A549 (cell line): ENCODE results near the gene VPS52. TPM values are rescaled to one million over a fixed set of nuclear protein-coding genes. Genes with fewer than 3 reads are reported as not detected.

ENCODE experiments used
- ATAC-seq, 2 experiments: fragments of 200-7000 bp in 1 of 2; fragments of >200 bp in 1 of 2; cut with Nextera tagmentation in 1 of 2; cut with Tn5 transposase in 1 of 2; 3 replicates each; pipeline versions ENCODE4 v1.8.0 to v1.9.1; 2018 to 2020; ENCODE audit warnings: mild to moderate bottlenecking in 1 of 2, moderate library complexity in 1 of 2
- CTCF ChIA-PET: fragments of 300-600 bp; sonication (Branson Sonifier 250); formaldehyde crosslinking; extraction: SDS; loops from one replicate; lab custom pipeline; 2021; ENCODE audit warnings: antibody characterized with exemption, inconsistent platforms; lab: Yijun Ruan, JAX
- POLR2A ChIA-PET: fragments of 350-600 bp; formaldehyde crosslinking; extraction: SDS; loops from one replicate; lab custom pipeline; 2021; ENCODE audit warnings: antibody characterized with exemption, inconsistent platforms; lab: Yijun Ruan, JAX
- DNase-seq, 2 experiments: peaks; one replicate each; pipeline versions ENCODE4 v3.0.0 to v3.0.0-alpha.2; 2011 to 2016; ENCODE audit warnings: low read depth in 1 of 2, low spot score in 1 of 2
- FAIRE-seq: peaks from 2 replicates; lab custom pipeline; 2011; peaks lifted over from hg19 to GRCh38; lab: Jason Lieb, UNC
- H3K27ac ChIP-seq, 2 experiments: fragments of >200 bp; sonication (Bioruptor Twin); formaldehyde crosslinking; 3 replicates each; pipeline ENCODE4 v1.5.1; 2016 to 2017
- H3K4me1 ChIP-seq: fragments of >200 bp; sonication (Bioruptor Twin); formaldehyde crosslinking; 3 replicates; pipeline ENCODE4 v1.6.1; 2016
- H3K4me2 ChIP-seq: fragments of >200 bp; sonication (Bioruptor Twin); formaldehyde crosslinking; 3 replicates; pipeline ENCODE4 v1.6.1; 2016
- H3K4me3 ChIP-seq: fragments of >200 bp; sonication (Bioruptor Twin); formaldehyde crosslinking; 3 replicates; pipeline ENCODE4 v1.5.1; 2016
- H3K9me3 ChIP-seq: fragments of >200 bp; sonication (Bioruptor Twin); formaldehyde crosslinking; 3 replicates; pipeline ENCODE4 v1.6.1; 2016
- CBX2 ChIP-seq: fragments of 200-600 bp; sonication (generic); IDR thresholded peaks from 2 replicates; pipeline ENCODE4 v1.6.1; 2016; ENCODE audit warnings: low read depth, mild to moderate bottlenecking, borderline replicate concordance
- CEBPB ChIP-seq, 2 experiments: fragments of >200 bp in 1 of 2; sonication (Bioruptor Twin) in 1 of 2; formaldehyde crosslinking in 1 of 2; IDR thresholded peaks; 2 replicates each; pipeline ENCODE4 v1.6.1; 2012 to 2016
- CHD2 ChIP-seq: fragments of 150-350 bp; IDR thresholded peaks from 2 replicates; pipeline ENCODE4 v1.6.1; 2014; ENCODE audit warnings: low read length; ENCODE audit not compliant: partially characterized antibody
- CHD4 ChIP-seq: fragments of 200-600 bp; sonication (generic); IDR thresholded peaks from 2 replicates; pipeline ENCODE4 v1.6.1; 2016; ENCODE audit warnings: antibody characterized with exemption, mild to moderate bottlenecking, borderline replicate concordance
- EHMT2 ChIP-seq: fragments of 200-600 bp; sonication (generic); IDR thresholded peaks from 2 replicates; pipeline ENCODE4 v1.6.1; 2016; ENCODE audit warnings: antibody characterized with exemption, low read depth, mild to moderate bottlenecking, moderate library complexity
- EP300 ChIP-seq, 2 experiments: fragments of >200 bp; sonication (Bioruptor Twin); formaldehyde crosslinking; IDR thresholded peaks; 2 replicates in 1 of 2; 3 replicates in 1 of 2; pipeline ENCODE4 v1.6.1; 2016 to 2017
- GATA3 ChIP-seq: IDR thresholded peaks from 2 replicates; pipeline ENCODE4 v1.6.1; 2012; ENCODE audit warnings: borderline replicate concordance
- HDAC2 ChIP-seq: fragments of 200-600 bp; sonication (generic); IDR thresholded peaks from 2 replicates; pipeline ENCODE4 v1.6.1; 2016
- HOXA7 ChIP-seq: fragments of 250-450 bp; sonication (Bioruptor Pico); IDR thresholded peaks from 2 replicates; pipeline ENCODE4 v1.5.0; 2020; ENCODE audit warnings: mild to moderate bottlenecking, moderate library complexity
- HOXB5 ChIP-seq: fragments of 250-450 bp; sonication (Bioruptor Pico); IDR thresholded peaks from 2 replicates; pipeline ENCODE4 v1.5.0; 2020; ENCODE audit warnings: mild to moderate bottlenecking, moderate library complexity
- JUNB ChIP-seq: fragments of >200 bp; sonication (Bioruptor Twin); formaldehyde crosslinking; IDR thresholded peaks from 2 replicates; pipeline ENCODE4 v1.6.1; 2016
- KDM1A ChIP-seq: fragments of 200-600 bp; sonication (generic); IDR thresholded peaks from 2 replicates; pipeline ENCODE4 v1.6.1; 2016; ENCODE audit warnings: low read depth, mild to moderate bottlenecking
- MAFK ChIP-seq: fragments of 450-650 bp; IDR thresholded peaks from 2 replicates; pipeline ENCODE4 v1.6.1; 2014; ENCODE audit not compliant: partially characterized antibody
- MAZ ChIP-seq: fragments of 150-350 bp; IDR thresholded peaks from 2 replicates; pipeline ENCODE4 v1.6.1; 2014; ENCODE audit warnings: antibody characterized with exemption, low read depth, low read length, borderline replicate concordance
- MYC ChIP-seq: IDR thresholded peaks from 2 replicates; pipeline ENCODE4 v1.6.1; 2012; ENCODE audit warnings: mild to moderate bottlenecking, inconsistent platforms, low read length, improper control_type of control experiment, borderline replicate concordance
- NFE2L2 ChIP-seq: fragments of 150-350 bp; conservative IDR thresholded peaks from 2 replicates; pipeline ENCODE4 v1.6.1; 2014; ENCODE audit warnings: low read length
- NPAS2 ChIP-seq: fragments of 250-450 bp; sonication (Bioruptor Pico); IDR thresholded peaks from 2 replicates; pipeline ENCODE4 v1.8.0; 2022; ENCODE audit warnings: mild to moderate bottlenecking, moderate library complexity, borderline replicate concordance
- NR3C1 ChIP-seq: fragments of >200 bp; sonication (Bioruptor Twin); formaldehyde crosslinking; IDR thresholded peaks from 3 replicates; pipeline ENCODE4 v1.6.1; 2017
- PHF8 ChIP-seq: fragments of 200-600 bp; sonication (generic); IDR thresholded peaks from 2 replicates; pipeline ENCODE4 v1.6.1; 2016; ENCODE audit warnings: low read depth, mild to moderate bottlenecking, antibody characterized with exemption, moderate library complexity, borderline replicate concordance
- RARB ChIP-seq: fragments of 250-450 bp; sonication (Bioruptor Pico); IDR thresholded peaks from 2 replicates; pipeline ENCODE4 v1.8.0; 2021; ENCODE audit warnings: mild to moderate bottlenecking, moderate library complexity
- RCOR1 ChIP-seq: fragments of 150-350 bp; IDR thresholded peaks from 2 replicates; pipeline ENCODE4 v1.6.1; 2014; ENCODE audit warnings: antibody characterized with exemption, low read length, low read depth
- SMC3 ChIP-seq: fragments of >200 bp; sonication (Bioruptor Twin); formaldehyde crosslinking; IDR thresholded peaks from 3 replicates; pipeline ENCODE4 v1.6.1; 2018; ENCODE audit warnings: inconsistent platforms
- TFCP2L1 ChIP-seq: fragments of 250-450 bp; sonication (Bioruptor Pico); IDR thresholded peaks from 2 replicates; pipeline ENCODE4 v1.5.0; 2021; ENCODE audit warnings: mild to moderate bottlenecking
- ZC3H11A ChIP-seq: fragments of 450-650 bp; IDR thresholded peaks from 2 replicates; pipeline ENCODE4 v1.6.1; 2014; ENCODE audit warnings: antibody characterized with exemption, mild to moderate bottlenecking
- WGBS: methylation state at CpG from one replicate; pipeline ENCODE4 v1.1.6; 2017; ENCODE audit errors: missing lambda C conversion rate; 5-methylcytosine and 5-hydroxymethylcytosine counted together
- polyA plus RNA-seq, 4 experiments: library from polyadenylated mRNA; depleted of rRNA in 3 of 4; stranded (reverse); fragments of >200 nt; fragmentation: RNase III in 1 of 4; extraction: RNeasy Plus Mini Kit Qiagen cat#74134 plus additional on column Dnase treatment in 1 of 4; gene quantifications; 2 replicates in 3 of 4; 3 replicates in 1 of 4; pipeline ENCODE4 v1.2.3, GENCODE V29; 2011 to 2017
- TF ChIP-seq, protein P1 (sequence below): fragments of 150-350 bp; IDR thresholded peaks from 2 replicates; pipeline ENCODE4 v1.6.1; 2014; ENCODE audit warnings: low read depth, mild to moderate bottlenecking, low read length
- TF ChIP-seq, protein P2 (sequence below): IDR thresholded peaks from 2 replicates; pipeline ENCODE4 v1.6.1; 2012
- TF ChIP-seq, protein P3 (sequence below): fragments of 200-600 bp; sonication (generic); IDR thresholded peaks from 2 replicates; pipeline ENCODE4 v1.6.1; 2016; ENCODE audit warnings: antibody characterized with exemption, mild to moderate bottlenecking, moderate library complexity
- TF ChIP-seq, protein P4 (sequence below): fragments of 250-450 bp; sonication (Bioruptor Pico); IDR thresholded peaks from 2 replicates; pipeline ENCODE4 v1.5.0; 2021; ENCODE audit warnings: mild to moderate bottlenecking, moderate library complexity, borderline replicate concordance
- TF ChIP-seq, protein P5 (sequence below): fragments of 450-650 bp; IDR thresholded peaks from 2 replicates; pipeline ENCODE4 v1.6.1; 2014; ENCODE audit warnings: antibody characterized with exemption

Gene VPS52
- polyA plus RNA-seq, 2 of the 4 experiments (the other 2 are of a cell fraction), result 22.8 to 38.9 TPM

DNA sequence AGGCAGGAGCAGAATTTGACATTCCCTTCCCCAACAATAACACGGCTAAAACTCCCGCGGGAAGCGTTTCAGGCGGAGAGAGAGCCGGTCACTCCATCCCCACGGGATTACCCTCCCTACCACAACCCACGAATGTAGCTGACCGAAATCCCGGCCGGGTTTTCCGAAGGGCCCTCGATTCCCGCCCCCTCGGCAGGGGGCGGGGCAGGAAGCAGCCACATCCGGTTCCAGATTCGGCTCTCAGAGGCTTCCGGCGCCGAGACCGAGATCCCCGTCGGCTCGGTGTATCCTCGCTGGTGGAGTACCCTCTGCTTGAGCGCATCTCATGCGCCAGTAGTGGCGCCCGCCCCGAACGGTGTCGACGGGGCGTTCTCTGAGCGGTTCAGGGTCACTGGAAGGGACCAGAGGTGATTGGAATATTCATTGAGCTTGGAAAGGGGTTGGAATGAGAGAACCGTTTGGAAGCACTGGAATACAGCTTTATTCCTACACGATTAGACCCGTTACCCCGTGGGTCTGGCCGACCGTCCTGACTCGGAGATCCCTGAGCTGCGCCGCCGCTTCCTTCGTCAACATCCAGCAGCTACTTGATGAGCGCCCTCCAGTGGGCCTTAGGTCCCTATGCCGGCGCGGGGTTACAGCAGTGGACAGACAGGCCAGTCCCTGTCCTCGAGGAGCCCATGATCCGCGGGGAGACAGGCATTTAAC lies 27.7 kb upstream of the VPS52 start (continued):
- TF ChIP-seq, protein P1, sequence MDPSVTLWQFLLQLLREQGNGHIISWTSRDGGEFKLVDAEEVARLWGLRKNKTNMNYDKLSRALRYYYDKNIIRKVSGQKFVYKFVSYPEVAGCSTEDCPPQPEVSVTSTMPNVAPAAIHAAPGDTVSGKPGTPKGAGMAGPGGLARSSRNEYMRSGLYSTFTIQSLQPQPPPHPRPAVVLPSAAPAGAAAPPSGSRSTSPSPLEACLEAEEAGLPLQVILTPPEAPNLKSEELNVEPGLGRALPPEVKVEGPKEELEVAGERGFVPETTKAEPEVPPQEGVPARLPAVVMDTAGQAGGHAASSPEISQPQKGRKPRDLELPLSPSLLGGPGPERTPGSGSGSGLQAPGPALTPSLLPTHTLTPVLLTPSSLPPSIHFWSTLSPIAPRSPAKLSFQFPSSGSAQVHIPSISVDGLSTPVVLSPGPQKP, result no peak
- no peak for TF ChIP-seq TFCP2L1 (CRISPR knock-in tag)
- no peak for TF ChIP-seq JUNB
- no peak for TF ChIP-seq RCOR1
- TF ChIP-seq NPAS2 (CRISPR knock-in tag), result no peak
- no peak for TF ChIP-seq HOXA7
- TF ChIP-seq ZC3H11A, result no peak
- TF ChIP-seq CHD2, result no peak
- TF ChIP-seq CHD4, result no peak
- TF ChIP-seq EP300 (IDR thresholded peaks at IDR 0.05), result no peak
- TF ChIP-seq RARB, result no peak
- TF ChIP-seq, protein P2, sequence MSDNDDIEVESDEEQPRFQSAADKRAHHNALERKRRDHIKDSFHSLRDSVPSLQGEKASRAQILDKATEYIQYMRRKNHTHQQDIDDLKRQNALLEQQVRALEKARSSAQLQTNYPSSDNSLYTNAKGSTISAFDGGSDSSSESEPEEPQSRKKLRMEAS, result 0 out of 2 replicates have a peak, but pooled peaks have one; percentile 12
- no peak for TF ChIP-seq MAFK
- TF ChIP-seq NFE2L2, result no peak
- TF ChIP-seq CEBPB (IDR thresholded peaks at IDR 0.05), result no peak
- no peak for TF ChIP-seq MAZ
- TF ChIP-seq, protein P3, sequence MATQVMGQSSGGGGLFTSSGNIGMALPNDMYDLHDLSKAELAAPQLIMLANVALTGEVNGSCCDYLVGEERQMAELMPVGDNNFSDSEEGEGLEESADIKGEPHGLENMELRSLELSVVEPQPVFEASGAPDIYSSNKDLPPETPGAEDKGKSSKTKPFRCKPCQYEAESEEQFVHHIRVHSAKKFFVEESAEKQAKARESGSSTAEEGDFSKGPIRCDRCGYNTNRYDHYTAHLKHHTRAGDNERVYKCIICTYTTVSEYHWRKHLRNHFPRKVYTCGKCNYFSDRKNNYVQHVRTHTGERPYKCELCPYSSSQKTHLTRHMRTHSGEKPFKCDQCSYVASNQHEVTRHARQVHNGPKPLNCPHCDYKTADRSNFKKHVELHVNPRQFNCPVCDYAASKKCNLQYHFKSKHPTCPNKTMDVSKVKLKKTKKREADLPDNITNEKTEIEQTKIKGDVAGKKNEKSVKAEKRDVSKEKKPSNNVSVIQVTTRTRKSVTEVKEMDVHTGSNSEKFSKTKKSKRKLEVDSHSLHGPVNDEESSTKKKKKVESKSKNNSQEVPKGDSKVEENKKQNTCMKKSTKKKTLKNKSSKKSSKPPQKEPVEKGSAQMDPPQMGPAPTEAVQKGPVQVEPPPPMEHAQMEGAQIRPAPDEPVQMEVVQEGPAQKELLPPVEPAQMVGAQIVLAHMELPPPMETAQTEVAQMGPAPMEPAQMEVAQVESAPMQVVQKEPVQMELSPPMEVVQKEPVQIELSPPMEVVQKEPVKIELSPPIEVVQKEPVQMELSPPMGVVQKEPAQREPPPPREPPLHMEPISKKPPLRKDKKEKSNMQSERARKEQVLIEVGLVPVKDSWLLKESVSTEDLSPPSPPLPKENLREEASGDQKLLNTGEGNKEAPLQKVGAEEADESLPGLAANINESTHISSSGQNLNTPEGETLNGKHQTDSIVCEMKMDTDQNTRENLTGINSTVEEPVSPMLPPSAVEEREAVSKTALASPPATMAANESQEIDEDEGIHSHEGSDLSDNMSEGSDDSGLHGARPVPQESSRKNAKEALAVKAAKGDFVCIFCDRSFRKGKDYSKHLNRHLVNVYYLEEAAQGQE, result no peak
- TF ChIP-seq MYC, result no peak
- TF ChIP-seq, protein P4, sequence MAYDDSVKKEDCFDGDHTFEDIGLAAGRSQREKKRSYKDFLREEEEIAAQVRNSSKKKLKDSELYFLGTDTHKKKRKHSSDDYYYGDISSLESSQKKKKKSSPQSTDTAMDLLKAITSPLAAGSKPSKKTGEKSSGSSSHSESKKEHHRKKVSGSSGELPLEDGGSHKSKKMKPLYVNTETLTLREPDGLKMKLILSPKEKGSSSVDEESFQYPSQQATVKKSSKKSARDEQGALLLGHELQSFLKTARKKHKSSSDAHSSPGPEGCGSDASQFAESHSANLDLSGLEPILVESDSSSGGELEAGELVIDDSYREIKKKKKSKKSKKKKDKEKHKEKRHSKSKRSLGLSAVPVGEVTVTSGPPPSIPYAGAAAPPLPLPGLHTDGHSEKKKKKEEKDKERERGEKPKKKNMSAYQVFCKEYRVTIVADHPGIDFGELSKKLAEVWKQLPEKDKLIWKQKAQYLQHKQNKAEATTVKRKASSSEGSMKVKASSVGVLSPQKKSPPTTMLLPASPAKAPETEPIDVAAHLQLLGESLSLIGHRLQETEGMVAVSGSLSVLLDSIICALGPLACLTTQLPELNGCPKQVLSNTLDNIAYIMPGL, result no peak
- TF ChIP-seq HOXB5 (CRISPR knock-in tag), result no peak
- no peak for TF ChIP-seq EHMT2
- TF ChIP-seq, all 56 proteins: peak for 10

DNA sequence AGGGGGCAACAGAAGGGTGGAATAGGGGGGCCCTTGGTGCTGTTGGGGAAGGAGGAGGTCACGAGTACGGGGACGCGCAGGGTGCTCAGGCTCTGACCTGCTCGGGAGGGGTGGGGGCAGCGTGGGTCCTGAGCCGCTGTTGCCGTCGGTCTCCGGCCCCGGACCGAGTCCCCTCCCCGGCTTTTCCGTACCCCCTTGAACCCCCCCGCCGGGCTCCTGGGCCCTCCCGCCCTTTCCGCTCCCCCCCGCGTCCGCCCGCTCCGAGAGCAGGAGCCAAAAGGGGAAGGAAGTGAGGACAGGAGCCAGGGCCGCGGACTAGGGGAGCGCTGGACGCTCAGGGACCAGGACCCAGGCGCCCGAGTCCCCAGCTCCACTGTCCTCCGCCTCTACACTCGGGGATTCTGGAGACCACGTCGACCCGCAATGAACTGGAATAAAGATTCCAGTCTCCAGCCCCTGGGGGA lies 27.1 kb upstream of the VPS52 start, which contains the start of gene RGL2:
RGL2 (minus strand) TSS at position 170 of the 464 bp plus-strand sequence. CDS start 332 bp downstream, outside the sequence.
- FAIRE-seq (no peak), DNase-seq (peak in 1 of 2 experiments; percentile 40), ATAC-seq (peak; percentile 33 to 54)
- Histone ChIP-seq H3K4me3 (peak within 1 kb of the TSS; percentile 53), H3K4me1 (peaks cover 4% of the 10 kb centered on the region; the same call in 1 of the 3 replicates), H3K27ac (peak within 1 kb of the TSS; percentile 72 to 98), H3K9me3 (no peaks in the 10 kb centered on the region), H3K4me2 (peak within 1 kb of the TSS; percentile 86)
- POLR2A ChIA-PET, result interaction anchor here (0.7 to 1.6 kb wide), 9 partner anchors 10 to 327 kb away, joined by 3 to 20 read pairs (median 3); partner anchors contain the start of genes PFDN6, RPS18, VPS52 and WDR46
- CTCF ChIA-PET, result interaction anchor here (0.9 to 3.8 kb wide), 8 partner anchors 8 to 108 kb away, joined by 3 to 40 read pairs (median 7); partner anchors contain the start of genes B3GALT4, PFDN6, RPS18 and TAPBP
- 0% methylated on average over 10 of the region's 34 CpGs for WGBS
- TF ChIP-seq EHMT2 (no peak), GATA3 (no peak), SMC3 (no peak), KDM1A (no peak), CBX2 (no peak), PHF8 (no peak), NR3C1 (no peak), HDAC2 (no peak)
- TF ChIP-seq, protein P5, sequence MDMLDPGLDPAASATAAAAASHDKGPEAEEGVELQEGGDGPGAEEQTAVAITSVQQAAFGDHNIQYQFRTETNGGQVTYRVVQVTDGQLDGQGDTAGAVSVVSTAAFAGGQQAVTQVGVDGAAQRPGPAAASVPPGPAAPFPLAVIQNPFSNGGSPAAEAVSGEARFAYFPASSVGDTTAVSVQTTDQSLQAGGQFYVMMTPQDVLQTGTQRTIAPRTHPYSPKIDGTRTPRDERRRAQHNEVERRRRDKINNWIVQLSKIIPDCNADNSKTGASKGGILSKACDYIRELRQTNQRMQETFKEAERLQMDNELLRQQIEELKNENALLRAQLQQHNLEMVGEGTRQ, result no peak
